ENCODE data around the gene OAF.
"Not testable (repeated sequence)": the region's sequence is repeated elsewhere in the genome, so short reads cannot be mapped to it uniquely, and the experiment has no call there.

OAF gene

GRCh38 chr11:120210626-120211521 is at the start of gene OAF:
Gene OAF, plus strand, starts transcription at chr11:120211032. Its CDS starts 248 bp downstream, at chr11:120211280.
- DNase-seq = peak; percentile 84

DNA sequence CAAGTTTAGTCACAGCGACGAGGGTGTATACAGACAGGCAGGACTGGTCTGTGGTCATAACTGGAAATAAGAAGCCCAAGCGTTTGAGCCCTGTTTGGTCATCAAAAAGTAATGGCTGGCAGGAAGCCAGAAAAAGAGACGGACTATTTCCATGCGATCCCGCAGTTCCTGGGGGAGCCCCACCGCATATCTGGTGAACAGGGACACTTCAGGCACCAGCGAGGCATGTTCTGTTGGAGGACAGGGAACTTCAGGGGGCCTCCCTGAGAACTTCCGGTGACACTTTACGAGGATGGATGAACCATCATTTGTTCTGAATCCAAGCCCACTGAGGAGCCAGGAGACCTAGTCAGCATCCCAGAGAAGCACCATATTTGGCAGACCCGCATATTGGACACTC is 43.2 kb upstream of the OAF start:
- in situ Hi-C loops (cut with HindIII; ENCODE audit: low pct_ligation_motif_present, low pct_unique_long_range_greater_than_20kb, low sequenced_read_pairs) = no loop called here
- no peak for DNase-seq

More at GRCh38 chr11:120210626-120211521, at the start of gene OAF:
- in situ Hi-C loops (cut with HindIII; ENCODE audit: low pct_ligation_motif_present, low pct_unique_long_range_greater_than_20kb, low sequenced_read_pairs) = no loop called here

DNA sequence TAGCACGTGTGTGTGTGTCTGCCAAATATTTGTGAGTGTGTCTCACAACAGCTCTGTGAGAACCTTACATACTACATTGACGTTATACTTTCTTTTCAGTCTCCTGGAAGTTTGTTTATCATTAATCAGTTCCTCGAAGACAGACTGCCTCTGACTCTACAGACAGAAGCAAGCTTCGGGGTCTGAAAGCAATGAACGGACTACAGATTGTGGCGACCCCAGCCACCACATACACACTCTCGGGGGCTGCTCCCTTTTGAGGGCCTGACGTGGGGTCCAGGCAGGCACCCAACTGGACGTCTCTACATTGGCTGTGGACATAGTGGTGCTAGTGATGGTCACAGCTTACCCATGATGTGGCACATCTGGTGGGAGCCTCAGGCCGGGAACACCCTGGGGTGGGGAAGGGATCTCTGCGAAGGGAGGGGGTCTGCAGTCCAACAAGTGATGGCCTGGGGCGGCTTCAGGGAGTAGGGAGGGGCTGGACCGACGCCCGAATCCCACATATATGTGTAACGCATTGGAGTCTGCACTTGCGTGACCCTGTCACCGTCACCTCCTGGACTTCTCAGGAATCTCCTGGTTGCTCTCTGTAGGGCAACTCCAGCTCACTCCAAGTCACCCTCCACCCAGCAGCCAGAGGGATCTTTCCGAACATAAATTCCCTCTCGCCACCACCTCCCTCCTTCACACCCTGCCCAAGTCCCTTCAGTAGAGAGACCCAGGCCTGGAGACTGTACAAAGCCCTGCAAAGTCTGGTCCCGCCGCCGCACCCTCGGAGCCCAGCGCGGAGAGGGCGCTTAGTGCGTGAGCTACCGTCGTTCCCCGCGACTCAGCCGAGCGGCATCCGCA is 42.5 kb upstream of the OAF start:
- DNase-seq = no peak
- in situ Hi-C loops (cut with HindIII; ENCODE audit: low pct_ligation_motif_present, low pct_unique_long_range_greater_than_20kb, low sequenced_read_pairs) = no loop called here

- DNase-seq = peak; percentile 47
- in situ Hi-C loops (cut with HindIII; ENCODE audit: low pct_ligation_motif_present, low pct_unique_long_range_greater_than_20kb, low sequenced_read_pairs) = no loop called here
Measured at GRCh38 chr11:120168960-120169681, 41.7 kb upstream of the OAF start.

DNA sequence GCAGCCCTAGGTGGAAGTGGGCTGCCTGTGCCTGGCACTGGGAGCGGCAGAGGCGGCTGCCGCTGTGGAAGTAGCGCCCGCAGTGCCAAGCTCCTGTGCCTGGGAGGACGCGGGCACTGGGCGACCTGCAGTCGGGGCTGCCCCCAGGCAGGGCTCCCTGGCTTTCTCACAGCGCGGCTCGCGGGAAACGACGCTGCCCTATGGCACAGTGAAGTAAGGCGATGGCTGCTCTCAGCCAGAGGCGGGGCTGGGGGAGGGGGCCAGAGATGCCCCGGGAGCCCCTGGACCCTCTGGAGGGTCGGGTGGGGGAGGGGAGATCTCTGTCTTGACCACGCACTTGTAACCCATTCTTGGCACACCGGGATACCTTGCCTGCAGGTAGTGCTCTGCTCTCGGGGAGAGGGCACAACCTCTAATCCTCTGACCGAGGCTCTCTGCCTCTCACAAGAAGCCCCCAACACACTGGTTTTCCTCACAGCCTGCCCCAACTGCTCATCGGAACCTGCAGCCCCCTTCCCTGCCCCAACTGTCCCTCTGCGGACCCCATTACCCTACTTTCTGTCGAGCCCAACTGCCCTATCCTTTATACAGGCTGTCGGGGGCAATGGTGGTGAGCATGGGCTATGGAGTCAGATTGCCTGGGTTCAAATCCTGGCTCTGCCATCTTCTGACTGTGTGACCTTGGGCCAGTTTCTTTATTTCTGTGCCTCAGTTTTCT is 40.7 kb upstream of the OAF start:
- DNase-seq = no peak
- in situ Hi-C loops (cut with HindIII; ENCODE audit: low pct_ligation_motif_present, low pct_unique_long_range_greater_than_20kb, low sequenced_read_pairs) = no loop called here

GRCh38 chr11:120170741-120171261 is 40.0 kb upstream of the OAF start:
- in situ Hi-C loops (cut with HindIII; ENCODE audit: low pct_ligation_motif_present, low pct_unique_long_range_greater_than_20kb, low sequenced_read_pairs) = no loop called here
- DNase-seq = no peak

- in situ Hi-C loops (cut with HindIII; ENCODE audit: low pct_ligation_motif_present, low pct_unique_long_range_greater_than_20kb, low sequenced_read_pairs) = no loop called here
- peak; percentile 57 for DNase-seq
Measured at GRCh38 chr11:120172054-120172911, 38.5 kb upstream of the OAF start.

GRCh38 chr11:120173019-120173705 is 37.7 kb upstream of the OAF start:
- in situ Hi-C loops (cut with HindIII; ENCODE audit: low pct_ligation_motif_present, low pct_unique_long_range_greater_than_20kb, low sequenced_read_pairs) = no loop called here
- DNase-seq = no peak

DNA sequence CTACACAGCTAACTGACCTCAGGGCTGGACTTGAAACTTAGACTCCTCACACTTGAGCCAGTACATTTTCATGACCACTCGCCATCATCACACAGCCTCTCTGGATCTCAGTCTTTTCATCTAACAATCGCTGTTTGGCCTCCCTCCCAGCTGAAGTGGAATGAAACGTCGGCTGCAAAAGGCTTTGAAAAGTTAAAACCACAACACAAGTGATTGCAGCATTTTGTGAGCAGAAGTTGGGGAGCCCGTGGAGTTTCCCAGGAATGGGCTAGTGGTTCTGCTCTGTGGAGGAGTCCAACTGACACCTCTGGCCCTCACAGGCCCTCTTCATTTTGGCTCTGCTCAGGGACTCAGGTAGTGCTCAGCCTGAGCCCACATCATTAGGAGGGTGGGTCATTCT is 37.0 kb upstream of the OAF start:
- DNase-seq = no peak
- in situ Hi-C loops (cut with HindIII; ENCODE audit: low pct_ligation_motif_present, low pct_unique_long_range_greater_than_20kb, low sequenced_read_pairs) = no loop called here

DNA sequence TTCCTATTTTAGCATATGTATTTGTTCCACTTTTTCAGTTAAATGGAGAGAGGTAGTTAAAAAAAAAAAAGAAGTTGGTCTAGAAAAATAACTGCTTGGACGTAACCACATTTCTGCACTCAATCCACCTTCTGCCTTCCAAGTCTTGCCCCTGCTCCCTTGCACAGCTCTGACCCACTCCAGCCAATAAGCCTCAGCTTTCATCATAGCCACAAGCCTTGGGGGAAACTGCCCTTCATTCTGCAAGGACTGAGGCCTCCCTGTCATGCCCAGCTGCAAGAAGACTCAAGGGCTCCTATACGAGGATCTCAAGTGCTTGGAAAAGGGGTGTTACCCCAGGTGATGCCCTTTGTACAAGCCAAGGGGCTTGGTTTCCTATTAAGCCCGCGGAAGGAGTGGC is 36.0 kb upstream of the OAF start:
- in situ Hi-C loops (cut with HindIII; ENCODE audit: low pct_ligation_motif_present, low pct_unique_long_range_greater_than_20kb, low sequenced_read_pairs) = no loop called here
- no peak for DNase-seq

GRCh38 chr11:120178561-120179056 is 32.2 kb upstream of the OAF start:
- in situ Hi-C loops (cut with HindIII; ENCODE audit: low pct_ligation_motif_present, low pct_unique_long_range_greater_than_20kb, low sequenced_read_pairs) = no loop called here
- no peak for DNase-seq

- DNase-seq = no peak
- in situ Hi-C loops (cut with HindIII; ENCODE audit: low pct_ligation_motif_present, low pct_unique_long_range_greater_than_20kb, low sequenced_read_pairs) = no loop called here
Measured at GRCh38 chr11:120179057-120179672, 31.7 kb upstream of the OAF start.

DNA sequence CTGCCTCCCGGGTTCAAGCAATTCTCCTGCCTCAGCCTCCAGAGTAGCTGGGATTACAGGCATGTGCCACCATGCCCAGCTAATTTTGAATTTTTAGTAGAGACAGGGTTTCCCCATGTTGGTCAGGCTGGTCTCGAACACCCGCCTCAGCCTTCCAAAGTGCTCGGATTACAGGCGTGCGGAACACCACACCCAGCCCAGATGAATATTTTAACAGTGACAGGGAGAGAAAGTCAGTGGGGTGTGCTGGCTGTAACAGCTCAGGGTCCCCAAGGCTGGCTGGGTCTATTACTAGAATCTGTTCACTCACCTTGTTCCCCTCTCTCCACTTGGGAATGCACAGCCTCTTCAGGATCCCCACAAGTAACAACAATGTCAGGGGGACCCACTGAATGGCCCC is 30.8 kb upstream of the OAF start:
- DNase-seq; in situ Hi-C loops (cut with HindIII; ENCODE audit: low pct_ligation_motif_present, low pct_unique_long_range_greater_than_20kb, low sequenced_read_pairs): not testable (repeated sequence)

- in situ Hi-C loops (cut with HindIII; ENCODE audit: low pct_ligation_motif_present, low pct_unique_long_range_greater_than_20kb, low sequenced_read_pairs) = no loop called here
- no peak for DNase-seq
Measured at GRCh38 chr11:120180551-120181232, 30.1 kb upstream of the OAF start.

GRCh38 chr11:120181376-120181975 is 29.4 kb upstream of the OAF start:
- in situ Hi-C loops (cut with HindIII; ENCODE audit: low pct_ligation_motif_present, low pct_unique_long_range_greater_than_20kb, low sequenced_read_pairs) = no loop called here
- DNase-seq = no peak
